ENCODE data around the gene DNM1.

- no peak for TF ChIP-seq FOXM1 (IDR thresholded peaks at IDR 0.05; ENCODE audit: borderline replicate concordance)
- no peak for TF ChIP-seq NFRKB (IDR thresholded peaks at IDR 0.05)
- no peak for TF ChIP-seq HDGF (IDR thresholded peaks at IDR 0.05; ENCODE audit: borderline replicate concordance)
- no peak for TF ChIP-seq PKNOX1 (IDR thresholded peaks at IDR 0.05)
- no peak for TF ChIP-seq BHLHE40 (IDR thresholded peaks at IDR 0.05; ENCODE audit: borderline replicate concordance)
- TF ChIP-seq ZNF384 (IDR thresholded peaks at IDR 0.05): no peak
- TF ChIP-seq SP1 (IDR thresholded peaks at IDR 0.05): no peak
- no peak for TF ChIP-seq LEF1 (IDR thresholded peaks at IDR 0.05; ENCODE audit: borderline replicate concordance)
- no peak for TF ChIP-seq FOXA1 (IDR thresholded peaks at IDR 0.05)
Measured at GRCh38 chr9:128254855-128255759, 51.9 kb downstream of the DNM1 start.

Measured in HEK293T (cell line).